ENCODE data around the gene FEN1. TPM values are rescaled to one million over a fixed set of nuclear protein-coding genes. Genes with fewer than 3 reads are reported as not detected.
A peak's percentile ranks its signal among the peaks of the same experiment; 100 is the strongest.

Gene FEN1
- total RNA-seq, 6 donors from 2014 or later, result 6.0 to 9.1 (median 7.0) TPM

DNA sequence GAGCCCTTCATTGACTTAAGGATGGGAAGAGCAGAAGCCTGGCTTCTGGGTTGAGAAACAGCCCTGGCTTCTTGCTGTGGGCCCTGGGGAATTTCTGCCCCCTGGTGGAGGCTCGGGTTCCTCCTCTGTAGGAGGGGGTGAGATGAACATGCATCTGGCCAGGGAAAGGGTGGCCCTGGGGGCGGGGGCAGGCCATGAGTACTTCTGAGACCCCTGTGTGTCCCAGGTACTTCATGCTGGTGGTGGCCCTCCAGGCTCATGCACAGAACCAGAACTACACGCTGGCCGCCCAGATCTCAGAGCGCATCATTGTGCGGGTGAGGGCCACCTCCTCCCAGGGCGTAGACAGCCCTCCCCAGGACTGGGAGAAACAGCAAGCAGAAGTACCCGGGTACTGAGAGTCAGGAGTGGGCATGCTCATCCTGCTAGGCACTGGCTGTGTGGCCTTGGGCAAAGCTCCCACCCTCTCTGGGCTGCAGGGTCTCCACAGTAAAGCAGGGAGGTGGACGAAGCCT is 16.1 kb upstream of the FEN1 start:
- peak in 1 of 2 donors; percentile 42 for DNase-seq

DNA sequence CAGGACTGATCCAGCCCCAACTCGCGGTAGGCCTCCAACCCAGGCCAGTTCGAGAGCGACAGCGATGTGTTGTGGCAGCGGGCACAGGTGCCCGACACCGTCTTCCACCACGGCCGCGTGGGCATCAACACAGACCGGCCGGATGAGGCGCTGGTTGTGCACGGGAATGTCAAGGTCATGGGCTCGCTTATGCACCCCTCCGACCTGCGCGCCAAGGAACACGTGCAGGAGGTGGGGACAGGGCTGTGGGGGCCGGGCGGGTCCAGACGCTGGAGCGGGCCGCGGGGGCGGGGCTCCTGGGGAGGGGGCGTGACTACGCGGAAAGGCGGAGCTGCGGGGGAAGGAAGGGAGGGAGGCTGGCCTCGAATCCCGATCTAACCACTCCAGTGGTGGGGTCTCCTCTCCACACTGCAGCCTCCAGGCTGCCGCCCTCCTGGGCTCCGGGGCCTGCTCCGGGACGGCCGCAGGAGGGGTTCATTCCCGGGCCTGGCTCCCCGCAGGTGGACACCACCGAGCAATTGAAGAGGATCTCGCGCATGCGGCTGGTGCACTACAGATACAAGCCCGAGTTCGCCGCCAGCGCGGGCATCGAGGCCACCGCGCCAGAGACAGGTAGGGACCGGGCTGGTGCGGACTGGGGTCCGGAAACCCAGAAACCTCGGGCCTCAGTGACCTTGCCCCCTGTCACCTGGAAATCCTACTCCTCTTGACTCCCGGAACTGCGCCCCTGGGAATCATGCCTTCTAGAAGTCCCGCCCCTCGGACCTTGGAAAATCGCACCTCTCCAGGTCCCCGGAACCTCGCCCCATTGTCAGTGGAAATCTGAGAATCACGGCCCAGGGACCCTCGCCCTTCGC is 15.2 kb upstream of the FEN1 start:
- Histone ChIP-seq H3K27me3 (no peaks in the 10 kb centered on the region), H3K9me3 (no peaks in the 10 kb centered on the region), H3K4me3 (peak overlapping the region in 3 of 4 donors; percentile 21 to 37 (median 28)), H3K36me3 (no peaks in the 10 kb centered on the region), H3K4me1 (peaks cover 9 to 20% (median 12%) of the 10 kb centered on the region in 4 donors), H3K27ac (no peak overlapping the region)
- ATAC-seq (ENCODE audit: low FRiP score in 2 of 2) (peak in 1 of 2 donors; percentile 52), DNase-seq (peak; percentile 41 to 92)
- WGBS, 2 donors, result 45 to 68% methylated on average over 25 to 55 of the region's 67 CpGs
- TF ChIP-seq POLR2AphosphoS5 (IDR thresholded peaks at IDR 0.05), result no peak
- TF ChIP-seq, protein P1, sequence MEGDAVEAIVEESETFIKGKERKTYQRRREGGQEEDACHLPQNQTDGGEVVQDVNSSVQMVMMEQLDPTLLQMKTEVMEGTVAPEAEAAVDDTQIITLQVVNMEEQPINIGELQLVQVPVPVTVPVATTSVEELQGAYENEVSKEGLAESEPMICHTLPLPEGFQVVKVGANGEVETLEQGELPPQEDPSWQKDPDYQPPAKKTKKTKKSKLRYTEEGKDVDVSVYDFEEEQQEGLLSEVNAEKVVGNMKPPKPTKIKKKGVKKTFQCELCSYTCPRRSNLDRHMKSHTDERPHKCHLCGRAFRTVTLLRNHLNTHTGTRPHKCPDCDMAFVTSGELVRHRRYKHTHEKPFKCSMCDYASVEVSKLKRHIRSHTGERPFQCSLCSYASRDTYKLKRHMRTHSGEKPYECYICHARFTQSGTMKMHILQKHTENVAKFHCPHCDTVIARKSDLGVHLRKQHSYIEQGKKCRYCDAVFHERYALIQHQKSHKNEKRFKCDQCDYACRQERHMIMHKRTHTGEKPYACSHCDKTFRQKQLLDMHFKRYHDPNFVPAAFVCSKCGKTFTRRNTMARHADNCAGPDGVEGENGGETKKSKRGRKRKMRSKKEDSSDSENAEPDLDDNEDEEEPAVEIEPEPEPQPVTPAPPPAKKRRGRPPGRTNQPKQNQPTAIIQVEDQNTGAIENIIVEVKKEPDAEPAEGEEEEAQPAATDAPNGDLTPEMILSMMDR (IDR thresholded peaks at IDR 0.05), result no peak
- TF ChIP-seq EP300 (IDR thresholded peaks at IDR 0.05), result no peak
- no peak for TF ChIP-seq POLR2A (IDR thresholded peaks at IDR 0.05)

More for the DNA sequence above, 16.1 kb upstream of the FEN1 start:
- ATAC-seq (ENCODE audit: low FRiP score in 2 of 2), result peak in 1 of 2 donors; percentile 10
- Histone ChIP-seq H3K4me3 (no peak overlapping the region), H3K9me3 (no peaks in the 10 kb centered on the region), H3K36me3 (no peaks in the 10 kb centered on the region), H3K4me1 (peaks cover 9 to 26% (median 14%) of the 10 kb centered on the region in 4 donors), H3K27ac (no peak overlapping the region), H3K27me3 (no peaks in the 10 kb centered on the region)
- TF ChIP-seq POLR2A (IDR thresholded peaks at IDR 0.05) (no peak), POLR2AphosphoS5 (IDR thresholded peaks at IDR 0.05) (no peak)
- TF ChIP-seq, protein P1 (IDR thresholded peaks at IDR 0.05), result peak; percentile 24 to 53 (median 42)
- 65 to 82% methylated on average over 4 to 9 of the region's 9 CpGs for WGBS, 2 donors

DNA sequence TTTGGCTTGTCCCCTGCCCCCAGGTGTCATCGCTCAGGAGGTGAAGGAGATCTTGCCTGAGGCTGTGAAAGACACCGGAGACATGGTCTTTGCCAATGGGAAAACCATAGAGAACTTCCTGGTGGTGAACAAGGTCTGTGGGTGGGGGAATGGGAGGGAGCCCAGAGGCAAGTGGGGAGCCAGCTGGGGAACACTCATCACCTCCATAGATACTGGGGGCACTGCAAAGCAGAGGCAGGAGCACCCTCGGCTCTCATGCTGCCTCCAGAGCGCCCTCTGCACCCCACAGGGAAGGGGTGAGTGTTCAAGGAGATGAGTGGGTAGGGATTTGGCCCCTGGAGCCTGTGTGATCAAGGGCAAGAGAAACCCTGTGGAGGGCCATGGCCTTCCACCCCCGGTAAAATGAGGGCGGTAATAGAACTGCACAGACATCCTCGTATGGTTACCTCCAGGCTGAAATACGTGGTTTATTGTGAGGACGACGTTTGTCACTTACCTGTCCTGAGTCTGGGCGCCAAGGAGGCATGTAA is 14.3 kb upstream of the FEN1 start:
- Histone ChIP-seq H3K27me3 (no peaks in the 10 kb centered on the region), H3K4me1 (peaks cover 9 to 18% (median 10%) of the 10 kb centered on the region in 4 donors), H3K4me3 (no peak overlapping the region), H3K9me3 (no peaks in the 10 kb centered on the region), H3K27ac (no peak overlapping the region), H3K36me3 (peaks cover 0 to 9% (median 3%) of the 10 kb centered on the region in 4 donors)
- 88 to 89% methylated on average over 11 of the region's 11 CpGs for WGBS, 2 donors
- no peak for DNase-seq
- TF ChIP-seq, protein P1 (IDR thresholded peaks at IDR 0.05), result no peak
- TF ChIP-seq POLR2A (IDR thresholded peaks at IDR 0.05) (no peak), EP300 (IDR thresholded peaks at IDR 0.05) (no peak), POLR2AphosphoS5 (IDR thresholded peaks at IDR 0.05) (no peak)
- no peak for ATAC-seq (ENCODE audit: low FRiP score in 2 of 2)

DNA sequence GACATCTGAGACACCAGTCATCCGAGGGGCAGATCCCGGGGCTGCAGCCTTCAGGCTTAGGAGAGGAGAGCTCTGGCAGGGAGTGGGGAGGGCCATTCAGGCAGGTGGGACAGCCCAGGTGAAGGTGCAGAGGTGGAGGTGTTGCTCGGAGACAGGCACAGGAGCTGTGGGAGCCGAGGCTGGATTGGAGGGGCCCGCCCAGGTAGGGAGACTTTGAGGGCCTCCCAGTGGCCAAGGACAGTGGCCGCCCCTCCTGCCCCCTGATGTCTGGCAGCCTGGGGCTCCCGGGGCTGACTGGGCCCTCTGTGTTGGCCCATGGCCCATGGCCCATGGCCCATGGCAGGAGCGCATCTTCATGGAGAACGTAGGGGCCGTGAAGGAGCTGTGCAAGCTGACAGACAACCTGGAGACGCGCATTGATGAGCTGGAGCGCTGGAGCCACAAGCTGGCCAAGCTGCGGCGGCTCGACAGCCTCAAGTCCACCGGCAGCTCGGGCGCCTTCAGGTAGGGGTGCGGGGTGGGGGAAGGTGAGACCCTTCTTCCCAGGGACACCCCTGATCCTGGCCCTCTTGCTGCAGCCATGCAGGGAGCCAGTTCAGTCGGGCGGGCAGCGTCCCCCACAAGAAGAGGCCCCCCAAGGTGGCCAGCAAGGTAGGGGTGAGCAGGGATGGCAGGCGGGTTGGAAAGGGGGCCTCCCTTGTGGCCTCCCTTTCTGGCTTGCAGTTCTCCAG is 13.6 kb upstream of the FEN1 start:
- DNase-seq, result no peak
- Histone ChIP-seq H3K36me3 (peaks cover 0 to 16% (median 7%) of the 10 kb centered on the region in 4 donors), H3K4me1 (peaks cover 9 to 18% (median 10%) of the 10 kb centered on the region in 4 donors), H3K27ac (no peak overlapping the region), H3K27me3 (no peaks in the 10 kb centered on the region), H3K9me3 (no peaks in the 10 kb centered on the region), H3K4me3 (no peak overlapping the region)
- TF ChIP-seq POLR2AphosphoS5 (IDR thresholded peaks at IDR 0.05) (no peak), EP300 (IDR thresholded peaks at IDR 0.05) (no peak), POLR2A (IDR thresholded peaks at IDR 0.05) (no peak)
- no peak for ATAC-seq (ENCODE audit: low FRiP score in 2 of 2)
- 78 to 92% methylated on average over 11 to 24 of the region's 24 CpGs for WGBS, 2 donors

All from upper lobe of left lung (tissue), 6 donors.